Measurements from ENCODE around the gene S1PR2.

The S1PR2 gene, protein sequence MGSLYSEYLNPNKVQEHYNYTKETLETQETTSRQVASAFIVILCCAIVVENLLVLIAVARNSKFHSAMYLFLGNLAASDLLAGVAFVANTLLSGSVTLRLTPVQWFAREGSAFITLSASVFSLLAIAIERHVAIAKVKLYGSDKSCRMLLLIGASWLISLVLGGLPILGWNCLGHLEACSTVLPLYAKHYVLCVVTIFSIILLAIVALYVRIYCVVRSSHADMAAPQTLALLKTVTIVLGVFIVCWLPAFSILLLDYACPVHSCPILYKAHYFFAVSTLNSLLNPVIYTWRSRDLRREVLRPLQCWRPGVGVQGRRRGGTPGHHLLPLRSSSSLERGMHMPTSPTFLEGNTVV

DNA sequence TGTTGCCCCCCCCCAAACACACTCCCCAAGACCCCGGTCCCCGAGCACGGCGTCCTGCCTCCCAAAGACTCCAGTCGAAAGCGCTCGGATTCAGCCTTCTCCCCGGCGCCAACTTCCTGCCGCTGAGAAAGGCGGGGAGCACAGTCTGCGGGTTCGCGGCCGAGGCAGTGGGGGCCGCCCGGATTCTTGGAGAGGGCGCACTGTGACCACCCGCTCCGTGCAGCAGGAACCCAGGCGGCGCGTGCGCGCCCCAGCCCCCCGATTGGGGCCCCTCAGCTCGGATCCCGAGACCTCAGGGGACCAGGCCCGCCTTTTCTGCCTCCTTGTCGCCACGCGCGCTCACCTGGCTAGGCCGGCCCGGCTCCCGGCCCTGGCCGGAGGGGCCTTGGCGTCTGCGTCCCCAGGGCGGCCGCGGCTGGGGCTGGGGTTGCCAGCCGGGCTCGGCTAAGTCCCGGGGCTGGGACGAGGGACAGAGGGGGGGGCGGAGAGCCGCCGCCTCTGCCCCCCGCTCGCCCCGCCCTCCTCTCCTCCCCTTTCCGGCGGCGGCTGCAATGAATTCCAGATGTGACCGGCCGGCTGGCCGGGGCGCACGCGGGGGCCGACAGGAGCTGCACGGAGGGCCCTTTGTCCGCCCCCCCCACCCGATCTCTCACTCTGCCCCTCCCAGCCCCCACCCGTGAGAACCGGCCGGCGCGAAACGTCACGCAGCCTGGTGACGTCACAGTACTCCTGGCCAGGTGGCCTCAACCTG, at the start of gene S1PR2:
Gene S1PR2 (minus strand): TSS at position 471 of the 751 bp plus-strand sequence. CDS start 6,426 bp downstream, outside the sequence.
- peak; percentile 52 for DNase-seq

DNA sequence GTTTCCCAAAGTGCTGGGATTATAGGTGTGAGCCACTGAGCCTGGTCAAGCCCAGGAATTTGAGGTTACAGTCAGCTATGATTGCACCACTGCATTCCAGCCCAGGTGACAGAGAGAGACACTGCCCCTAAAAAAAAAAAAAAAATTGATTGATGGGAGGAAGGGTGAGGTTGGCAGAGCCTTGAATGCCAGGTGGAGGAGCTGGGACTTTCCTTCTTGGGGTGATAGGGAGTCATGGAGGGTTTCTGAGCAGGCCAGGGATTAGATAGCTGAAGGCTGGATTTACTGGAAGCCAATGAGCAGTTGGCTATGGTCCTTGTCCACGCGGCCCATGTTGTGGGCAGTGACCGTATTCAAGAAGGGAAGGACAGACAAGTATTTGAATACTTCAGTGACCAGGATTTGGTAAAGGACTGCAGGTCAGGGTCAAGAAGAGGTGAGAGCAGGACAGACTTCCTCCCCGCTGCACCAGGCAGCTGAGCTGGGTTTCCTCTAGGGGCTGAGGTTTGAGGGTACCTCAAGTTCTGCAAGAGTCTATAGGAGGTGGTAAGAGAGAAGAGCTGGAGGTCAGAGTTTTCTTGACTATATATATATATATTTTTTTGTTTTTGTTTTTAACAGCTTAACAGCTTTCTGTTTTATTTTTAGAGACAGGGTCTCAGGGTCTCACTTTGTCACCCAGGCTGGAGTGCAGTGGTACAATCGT, 48.8 kb upstream of the S1PR2 start:
- DNase-seq, result no peak

DNA sequence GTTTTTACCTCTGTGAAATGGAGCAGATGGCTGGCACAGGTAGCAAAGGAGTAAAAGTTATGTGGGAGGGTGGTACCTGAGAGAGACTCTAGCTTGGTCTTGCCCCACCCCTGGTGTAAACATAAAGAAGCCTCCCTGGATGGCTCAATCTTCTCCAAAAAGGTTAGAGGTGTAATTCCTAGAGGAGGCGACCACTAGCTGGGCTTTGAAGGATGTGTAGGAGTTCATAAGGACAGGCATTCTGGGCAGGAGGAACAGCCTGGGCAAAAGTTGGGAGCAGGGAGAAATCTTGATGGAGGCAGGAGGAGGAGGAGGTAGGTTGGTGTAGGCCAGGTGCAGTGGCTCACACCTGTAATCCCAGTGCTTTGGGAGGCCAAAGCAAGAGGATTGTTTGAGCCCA, 47.8 kb upstream of the S1PR2 start:
- DNase-seq, result no peak

DNA sequence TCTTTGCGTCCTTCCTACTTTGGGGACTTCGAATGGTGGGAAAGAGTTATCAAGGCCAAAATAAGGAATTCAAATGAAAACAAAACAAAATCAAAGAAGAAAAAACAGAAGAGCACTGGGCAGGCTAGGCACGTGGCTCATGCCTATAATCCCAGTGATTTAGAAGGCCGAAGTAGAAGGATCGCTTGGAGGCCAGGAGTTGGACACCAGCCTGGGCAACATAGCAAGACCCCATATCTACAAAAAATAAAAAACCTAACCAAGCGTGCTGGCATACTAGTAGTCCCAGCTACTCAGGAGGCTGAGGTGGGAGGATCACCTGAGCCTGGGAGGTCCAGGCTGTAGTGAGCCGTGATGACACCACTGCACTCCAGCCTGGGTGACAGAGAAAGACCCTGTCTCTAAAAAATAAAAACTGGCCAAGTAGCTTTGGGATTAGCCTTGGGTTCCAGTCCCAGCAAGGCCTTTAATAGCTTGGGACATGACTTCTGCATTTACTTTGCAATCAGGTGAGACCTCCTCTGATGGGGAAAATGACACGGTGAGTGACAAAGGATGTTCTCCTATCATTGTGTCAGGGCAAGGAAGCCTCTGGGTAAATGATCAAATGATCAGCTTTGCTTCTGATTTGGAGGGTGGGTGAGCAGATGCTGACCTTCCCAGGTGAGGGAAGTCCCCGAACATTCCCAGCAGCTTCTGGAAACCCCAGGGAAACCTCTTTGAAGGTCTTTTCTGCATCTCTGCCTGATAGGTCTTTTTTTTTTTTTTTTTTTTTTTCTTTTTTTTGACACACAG, 46.9 kb upstream of the S1PR2 start:
- DNase-seq, result no peak

DNA sequence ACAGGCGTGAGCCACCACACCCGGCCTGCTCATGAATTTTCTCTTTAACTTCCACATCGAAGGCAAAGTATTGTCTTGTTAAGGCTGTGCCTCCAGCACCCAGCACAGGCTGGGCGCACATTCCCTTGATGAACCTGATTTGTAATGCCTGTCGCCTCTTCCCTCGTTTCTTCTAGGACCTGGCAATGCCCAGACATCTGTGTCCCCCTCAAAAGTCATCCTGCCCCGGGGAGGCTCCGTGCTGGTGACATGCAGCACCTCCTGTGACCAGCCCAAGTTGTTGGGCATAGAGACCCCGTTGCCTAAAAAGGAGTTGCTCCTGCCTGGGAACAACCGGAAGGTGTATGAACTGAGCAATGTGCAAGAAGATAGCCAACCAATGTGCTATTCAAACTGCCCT, 43.5 kb upstream of the S1PR2 start:
- DNase-seq, result no peak

DNA sequence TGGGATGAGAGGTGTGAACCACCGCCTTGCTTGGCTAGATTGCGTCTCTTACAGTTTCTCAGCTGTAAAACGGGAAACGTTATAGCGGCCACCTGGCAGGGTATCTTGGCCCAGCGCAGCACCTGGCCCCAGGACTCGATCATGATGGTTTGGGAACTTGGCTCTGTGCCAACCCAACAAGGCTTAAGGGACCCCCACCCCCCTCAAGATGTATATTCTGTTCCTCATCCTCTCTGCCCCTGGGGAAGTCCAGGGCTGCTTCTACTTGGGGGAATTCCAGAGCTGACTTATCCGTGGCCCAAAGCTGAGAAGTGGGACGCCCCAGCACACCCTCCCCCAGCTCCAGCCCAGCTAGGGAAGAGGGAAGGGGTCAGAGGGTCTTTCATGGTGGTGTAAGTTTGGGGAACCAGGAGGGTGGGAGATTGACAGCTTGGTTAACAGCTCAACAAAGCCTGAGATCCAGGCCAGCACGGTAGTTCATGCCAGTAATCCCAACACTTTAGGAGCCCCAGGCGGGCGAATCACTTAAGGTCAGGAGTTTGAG, 40.5 kb upstream of the S1PR2 start:
- no peak for DNase-seq

DNA sequence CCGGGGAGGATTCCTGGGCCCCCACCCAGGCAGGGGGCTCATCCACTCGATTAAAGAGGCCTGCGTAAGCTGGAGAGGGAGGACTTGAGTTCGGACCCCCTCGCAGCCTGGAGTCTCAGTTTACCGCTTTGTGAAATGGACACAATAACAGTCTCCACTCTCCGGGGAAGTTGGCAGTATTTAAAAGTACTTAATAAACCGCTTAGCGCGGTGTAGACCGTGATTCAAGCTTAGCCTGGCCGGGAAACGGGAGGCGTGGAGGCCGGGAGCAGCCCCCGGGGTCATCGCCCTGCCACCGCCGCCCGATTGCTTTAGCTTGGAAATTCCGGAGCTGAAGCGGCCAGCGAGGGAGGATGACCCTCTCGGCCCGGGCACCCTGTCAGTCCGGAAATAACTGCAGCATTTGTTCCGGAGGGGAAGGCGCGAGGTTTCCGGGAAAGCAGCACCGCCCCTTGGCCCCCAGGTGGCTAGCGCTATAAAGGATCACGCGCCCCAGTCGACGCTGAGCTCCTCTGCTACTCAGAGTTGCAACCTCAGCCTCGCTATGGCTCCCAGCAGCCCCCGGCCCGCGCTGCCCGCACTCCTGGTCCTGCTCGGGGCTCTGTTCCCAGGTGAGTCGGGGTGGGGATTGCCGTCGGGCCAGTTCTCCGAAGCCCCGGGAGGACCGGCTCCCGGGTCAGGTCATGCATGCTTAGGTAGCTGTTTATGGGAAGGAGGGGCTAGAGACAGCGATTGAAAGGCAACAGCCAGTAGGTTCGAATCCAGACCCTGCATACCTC, 39.7 kb upstream of the S1PR2 start, which contains the start of gene ICAM1:
Gene ICAM1 (plus strand): TSS at position 505 of the 779 bp plus-strand sequence. CDS start 40 bp downstream, at position 545.
- DNase-seq, result peak; percentile 61

DNA sequence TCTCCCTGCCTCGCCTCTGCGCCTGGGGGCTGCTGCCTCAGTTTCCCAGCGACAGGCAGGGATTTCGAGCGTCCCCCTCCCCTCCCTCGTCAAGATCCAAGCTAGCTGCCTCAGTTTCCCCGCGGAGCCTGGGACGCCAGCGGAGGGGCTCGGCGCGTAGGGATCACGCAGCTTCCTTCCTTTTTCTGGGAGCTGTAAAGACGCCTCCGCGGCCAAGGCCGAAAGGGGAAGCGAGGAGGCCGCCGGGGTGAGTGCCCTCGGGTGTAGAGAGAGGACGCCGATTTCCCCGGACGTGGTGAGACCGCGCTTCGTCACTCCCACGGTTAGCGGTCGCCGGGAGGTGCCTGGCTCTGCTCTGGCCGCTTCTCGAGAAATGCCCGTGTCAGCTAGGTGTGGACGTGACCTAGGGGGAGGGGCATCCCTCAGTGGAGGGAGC, 39.1 kb upstream of the S1PR2 start:
- peak; percentile 53 for DNase-seq

DNA sequence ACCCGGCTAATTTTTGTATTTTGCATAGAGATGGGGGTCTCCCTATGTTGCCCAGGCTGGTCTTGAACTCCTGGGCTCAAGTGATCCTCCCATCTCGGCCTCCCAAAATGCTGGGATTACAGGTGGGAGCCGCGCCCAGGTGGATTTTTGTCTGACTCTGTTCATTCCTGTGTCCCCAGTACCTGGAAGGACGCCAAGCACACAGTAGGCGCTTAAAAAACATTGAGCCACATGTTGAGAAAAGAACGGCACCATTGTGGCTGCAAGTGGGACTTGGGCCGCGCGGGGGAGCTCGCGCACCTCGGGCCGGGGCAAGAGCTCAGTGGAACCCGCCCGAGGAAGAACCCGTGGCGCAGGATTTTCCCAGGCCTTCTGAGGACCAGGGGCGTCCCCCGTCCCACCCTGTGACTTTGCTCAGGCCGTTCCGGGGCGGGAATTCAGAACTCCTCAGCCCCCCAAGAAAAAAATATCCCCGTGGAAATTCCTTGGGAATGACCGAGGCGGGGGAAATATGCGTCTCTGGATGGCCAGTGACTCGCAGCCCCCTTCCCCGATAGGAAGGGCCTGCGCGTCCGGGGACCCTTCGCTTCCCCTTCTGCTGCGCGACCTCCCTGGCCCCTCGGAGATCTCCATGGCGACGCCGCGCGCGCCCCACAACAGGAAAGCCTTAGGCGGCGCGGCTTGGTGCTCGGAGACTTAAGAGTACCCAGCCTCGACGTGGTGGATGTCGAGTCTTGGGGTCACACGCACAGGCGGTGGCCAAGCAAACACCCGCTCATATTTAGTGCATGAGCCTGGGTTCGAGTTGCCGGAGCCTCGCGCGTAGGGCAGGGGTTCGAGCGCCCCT, 38.4 kb upstream of the S1PR2 start:
- peak; percentile 75 for DNase-seq

DNA sequence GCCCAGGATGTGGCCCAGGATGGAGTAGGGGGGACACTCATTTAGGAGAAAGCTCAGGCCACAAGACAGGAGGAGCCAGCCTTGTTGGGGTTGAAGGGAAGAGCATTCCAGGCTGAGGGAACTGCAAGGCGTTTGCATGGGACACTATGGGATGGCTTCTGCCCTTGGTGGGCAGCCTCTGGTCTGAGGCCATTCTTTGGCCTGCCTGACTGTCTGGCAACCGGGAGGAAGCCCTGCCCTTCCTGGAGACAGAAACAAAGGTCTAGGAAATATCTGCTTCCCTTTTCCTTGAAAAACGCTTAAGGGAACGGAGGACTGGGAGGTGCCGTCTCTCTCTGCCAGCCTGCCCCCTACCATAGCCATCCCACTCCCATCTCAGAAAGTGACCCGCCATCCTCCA, 36.9 kb upstream of the S1PR2 start:
- DNase-seq, result no peak

DNA sequence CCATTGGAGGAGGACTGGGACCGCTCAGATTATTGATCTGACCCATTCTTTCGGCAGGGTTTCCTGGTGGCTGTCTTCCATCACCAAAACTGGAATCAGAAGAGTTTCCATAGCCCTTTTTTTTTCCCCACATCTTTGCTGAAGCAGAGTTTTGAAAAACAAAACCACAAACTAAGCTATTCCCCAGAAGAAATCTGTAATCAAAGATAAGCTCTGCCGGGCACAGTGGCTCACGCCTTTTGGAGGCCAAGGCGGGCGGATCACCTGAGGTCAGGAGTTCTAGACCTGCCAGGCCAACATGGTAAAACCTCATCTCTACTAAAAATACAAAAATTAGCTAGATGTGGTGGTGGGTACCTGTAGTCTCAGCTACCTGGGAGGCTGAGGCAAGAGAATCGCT, 35.6 kb upstream of the S1PR2 start:
- no peak for DNase-seq

DNA sequence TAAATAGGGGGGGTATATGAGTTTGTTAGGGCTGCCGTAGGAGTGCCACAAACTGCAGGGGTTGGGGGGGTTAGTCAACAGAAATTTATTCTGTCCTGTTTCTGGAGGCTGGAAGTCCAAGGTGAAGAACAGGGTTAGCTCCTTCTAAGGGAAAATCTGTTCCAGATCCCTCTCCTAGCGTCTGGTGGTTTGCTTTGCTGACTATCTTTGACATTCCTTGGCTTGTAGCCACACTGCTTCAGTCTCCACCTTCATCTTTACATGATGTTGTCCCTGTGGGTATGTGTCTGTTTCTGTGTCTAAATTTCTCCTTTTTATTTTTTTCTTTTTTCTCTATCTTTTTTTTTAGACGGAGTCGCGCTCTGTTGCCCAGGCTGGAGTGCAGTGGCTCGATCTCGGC, 31.6 kb upstream of the S1PR2 start:
- no peak for DNase-seq

DNA sequence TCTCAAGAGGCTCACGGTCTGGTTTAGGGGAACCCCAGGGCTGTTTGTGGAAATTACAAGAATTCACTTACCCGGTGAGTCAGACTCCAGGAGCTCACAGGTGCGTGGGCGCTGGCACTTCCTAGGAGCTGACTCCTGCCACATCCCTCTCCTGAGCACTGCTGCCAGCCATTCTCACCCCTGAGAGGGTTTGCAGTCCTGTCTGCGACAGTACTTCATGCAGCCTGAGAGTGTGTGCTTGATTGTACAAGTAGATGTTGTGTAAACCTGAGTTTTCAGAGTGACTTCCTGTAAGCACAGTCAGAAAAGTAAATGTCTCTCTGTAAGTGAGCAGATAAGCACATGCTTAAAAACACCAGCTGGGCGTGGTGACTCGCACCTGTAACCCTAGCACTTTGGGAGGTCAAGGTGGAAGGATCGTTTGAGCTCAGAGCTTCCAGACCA, 29.0 kb upstream of the S1PR2 start:
- no peak for DNase-seq

DNA sequence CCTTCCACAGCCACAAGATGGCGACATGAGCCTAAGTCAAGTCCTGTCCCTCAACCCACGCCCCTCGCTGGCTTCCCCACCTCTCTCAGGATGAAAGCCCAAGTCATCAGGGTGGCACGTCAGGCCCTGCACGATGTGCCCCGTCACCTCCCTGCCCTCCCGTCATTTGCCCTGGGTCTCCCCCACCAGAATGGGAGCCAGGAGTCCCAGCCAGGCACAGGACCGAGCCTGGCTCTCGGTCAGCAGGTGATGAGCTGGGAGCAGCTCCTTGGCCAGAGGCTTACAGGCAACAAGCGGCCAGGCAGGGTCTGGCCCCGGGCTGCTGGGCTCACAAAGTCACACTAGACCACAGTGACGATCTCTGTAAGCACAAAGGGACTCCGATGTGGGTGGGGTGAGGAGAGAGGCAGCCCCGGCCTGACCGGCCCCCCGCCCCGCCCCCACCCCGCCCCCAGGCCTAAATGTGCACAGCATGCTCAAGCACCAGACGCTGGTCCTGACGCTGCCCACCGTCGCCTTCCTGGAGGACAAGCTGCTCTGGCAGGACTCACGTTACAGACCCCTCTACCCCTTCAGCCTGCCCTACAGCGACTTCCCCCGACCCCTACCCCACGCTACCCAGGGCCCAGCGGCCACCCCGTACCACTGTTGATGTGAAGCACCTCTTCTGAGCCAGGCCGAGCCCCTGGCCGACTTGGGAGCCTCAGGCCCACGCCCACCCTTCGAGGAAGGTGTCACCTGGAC, 28.2 kb upstream of the S1PR2 start:
- DNase-seq, result peak; percentile 73

DNA sequence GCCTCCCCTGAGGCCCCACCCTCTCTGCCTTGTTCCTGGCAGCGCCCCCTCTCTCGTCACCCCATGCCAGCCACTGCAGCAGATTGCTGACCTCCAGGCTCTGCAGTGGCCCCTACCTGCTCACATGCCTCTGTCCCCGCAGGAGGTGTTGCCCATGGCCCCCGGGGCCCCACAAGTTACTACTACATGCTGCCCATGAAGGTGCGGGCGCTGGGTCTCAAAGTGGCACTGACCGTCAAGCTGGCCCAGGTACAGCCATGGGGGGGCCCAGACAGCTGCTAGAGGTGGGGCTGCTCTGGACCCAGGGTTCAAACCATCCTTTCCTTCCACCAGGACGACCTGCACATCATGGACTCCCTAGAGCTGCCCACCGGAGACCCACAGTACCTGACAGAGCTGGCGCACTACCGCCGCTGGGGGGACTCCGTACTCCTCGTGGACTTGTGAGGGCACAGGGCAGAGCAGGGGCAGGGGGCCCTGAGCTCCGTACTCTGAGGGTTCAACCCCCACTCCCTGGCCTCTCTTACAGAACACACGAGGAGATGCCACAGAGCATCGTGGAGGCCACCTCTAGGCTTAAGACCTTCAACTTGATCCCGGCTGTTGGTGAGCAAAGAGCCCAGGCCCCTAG, 27.1 kb upstream of the S1PR2 start:
- DNase-seq, result no peak

DNA sequence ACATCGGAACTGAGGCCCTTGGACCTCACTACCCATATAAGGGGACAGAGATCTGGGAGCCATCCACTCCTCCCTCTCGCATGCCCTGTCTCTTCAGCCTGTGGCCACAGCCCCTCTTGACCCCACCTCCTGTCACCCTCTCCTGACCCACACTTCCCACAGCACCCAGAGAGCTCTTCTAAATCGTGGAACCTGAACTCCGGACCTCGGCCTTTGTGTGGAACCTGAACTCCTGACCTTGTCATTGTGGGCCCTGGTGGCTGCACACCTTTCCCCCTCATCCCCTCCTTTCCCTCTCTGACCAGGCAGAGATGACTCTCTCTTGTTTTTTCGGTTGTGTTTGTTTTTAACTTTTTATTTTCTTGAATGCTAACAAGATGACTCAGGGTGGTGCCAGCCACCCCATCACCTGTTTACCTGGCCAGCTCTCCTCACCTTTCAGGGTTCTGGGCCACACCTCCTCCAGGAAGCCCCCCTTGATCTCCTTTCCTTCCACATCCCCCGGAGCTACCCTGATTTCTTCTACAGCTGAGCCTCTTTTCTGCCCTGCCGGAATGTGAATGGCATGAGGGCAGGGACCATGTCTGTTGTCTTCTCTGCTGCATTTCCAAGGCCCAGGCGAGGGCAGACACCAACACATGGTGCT, 26.0 kb upstream of the S1PR2 start:
- DNase-seq, result no peak

DNA sequence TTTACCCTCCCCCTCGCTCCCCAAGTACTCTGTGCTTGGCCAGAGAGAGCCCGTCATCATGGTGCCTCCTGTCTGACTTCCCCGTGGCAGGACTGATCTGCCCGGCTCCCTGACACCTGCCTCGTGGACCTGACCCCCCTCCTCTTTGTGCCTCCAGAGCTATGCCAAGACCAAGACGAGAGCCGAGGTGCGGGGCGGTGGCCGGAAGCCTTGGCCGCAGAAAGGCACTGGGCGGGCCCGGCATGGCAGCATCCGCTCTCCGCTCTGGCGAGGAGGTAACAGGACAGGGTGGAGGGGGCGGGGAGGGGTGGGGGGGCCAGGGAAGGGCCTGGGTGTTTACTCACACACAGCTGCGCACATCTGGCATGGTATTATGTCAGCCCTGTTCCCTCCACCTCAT, 25.4 kb upstream of the S1PR2 start:
- no peak for DNase-seq

DNA sequence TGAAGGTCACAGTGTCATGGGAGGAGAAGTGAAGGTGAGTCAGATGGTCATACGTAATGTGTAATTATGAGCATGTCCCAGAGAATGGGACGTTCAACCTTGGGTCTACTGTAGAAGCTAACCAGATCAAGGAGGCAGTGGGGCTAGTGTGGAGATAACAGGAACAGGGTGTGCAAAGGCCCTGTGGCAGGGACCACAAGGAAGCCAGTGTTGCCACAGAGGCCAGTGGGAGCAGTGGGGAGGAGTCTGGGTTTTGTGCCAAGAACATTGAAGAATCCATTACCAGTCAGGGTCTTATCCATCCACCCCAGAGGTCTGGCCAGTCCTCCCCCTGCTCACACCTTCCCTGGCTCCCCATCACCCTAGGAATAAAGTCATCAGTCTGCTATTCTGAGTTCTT, 24.2 kb upstream of the S1PR2 start:
- DNase-seq, result no peak

DNA sequence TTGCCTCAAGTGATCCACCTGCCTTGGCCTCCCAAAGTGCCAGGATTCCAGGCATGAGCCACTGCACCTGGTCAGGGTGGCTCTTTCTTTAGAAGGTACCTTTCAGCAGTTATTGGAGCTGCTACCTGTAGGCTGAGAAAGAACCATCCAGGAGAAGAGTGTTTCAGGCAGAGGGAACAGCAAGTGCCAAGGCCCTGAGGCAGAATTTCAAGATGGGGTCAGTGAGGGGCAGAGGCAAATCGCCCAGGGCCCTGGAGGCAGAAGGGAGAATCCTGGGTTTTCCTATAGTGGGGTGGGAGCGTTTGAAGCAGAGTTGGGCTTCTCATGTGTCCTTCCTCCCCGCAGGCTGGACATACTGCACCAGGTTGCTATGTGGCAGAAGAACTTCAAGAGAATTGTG, 23.1 kb upstream of the S1PR2 start:
- DNase-seq, result no peak

Measured in activated effector memory CD4-positive, alpha-beta T cell treated with Interleukin-2 at 50 U/mL for 16 hours (primary cell).